GM19455 (cell line): ENCODE data around the gene ARSK.
"Not testable (repeated sequence)": the region's sequence is repeated elsewhere in the genome, so short reads cannot be mapped to it uniquely, and the experiment has no call there.

Experiments used
- ATAC-seq: cut with Tn5 transposase; IDR thresholded peaks from one replicate; pipeline ENCODE4 v1.9.1; 2021; ENCODE audit not compliant: unreplicated experiment

Gene ARSK

DNA sequence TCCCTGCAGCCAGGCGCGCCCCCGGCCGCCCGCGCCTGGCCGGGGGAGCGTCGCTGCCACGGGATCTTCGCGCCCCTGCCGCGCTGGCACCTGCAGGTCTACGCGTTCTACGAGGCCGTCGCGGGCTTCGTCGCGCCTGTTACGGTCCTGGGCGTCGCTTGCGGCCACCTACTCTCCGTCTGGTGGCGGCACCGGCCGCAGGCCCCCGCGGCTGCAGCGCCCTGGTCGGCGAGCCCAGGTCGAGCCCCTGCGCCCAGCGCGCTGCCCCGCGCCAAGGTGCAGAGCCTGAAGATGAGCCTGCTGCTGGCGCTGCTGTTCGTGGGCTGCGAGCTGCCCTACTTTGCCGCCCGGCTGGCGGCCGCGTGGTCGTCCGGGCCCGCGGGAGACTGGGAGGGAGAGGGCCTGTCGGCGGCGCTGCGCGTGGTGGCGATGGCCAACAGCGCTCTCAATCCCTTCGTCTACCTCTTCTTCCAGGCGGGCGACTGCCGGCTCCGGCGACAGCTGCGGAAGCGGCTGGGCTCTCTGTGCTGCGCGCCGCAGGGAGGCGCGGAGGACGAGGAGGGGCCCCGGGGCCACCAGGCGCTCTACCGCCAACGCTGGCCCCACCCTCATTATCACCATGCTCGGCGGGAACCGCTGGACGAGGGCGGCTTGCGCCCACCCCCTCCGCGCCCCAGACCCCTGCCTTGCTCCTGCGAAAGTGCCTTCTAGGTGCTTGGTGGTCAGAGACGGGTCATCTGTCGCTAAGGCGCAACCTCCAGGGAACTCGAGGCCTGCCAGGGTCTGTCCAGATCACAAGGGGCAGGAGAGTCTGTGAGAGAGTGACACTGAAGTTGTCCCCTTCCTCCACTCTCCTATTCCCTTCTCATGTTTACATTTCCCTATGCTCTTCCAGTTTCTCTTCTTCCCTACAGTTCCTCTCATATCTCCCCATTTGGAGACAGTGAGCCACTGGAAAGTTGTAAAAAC, 66.3 kb downstream of the ARSK start:
- ATAC-seq, result peak; percentile 63

- ATAC-seq, result no peak
Observed at GRCh38 chr5:95621839-95622629, 67.1 kb downstream of the ARSK start.

- no peak for ATAC-seq
Observed at GRCh38 chr5:95623706-95624105, 68.8 kb downstream of the ARSK start.

DNA sequence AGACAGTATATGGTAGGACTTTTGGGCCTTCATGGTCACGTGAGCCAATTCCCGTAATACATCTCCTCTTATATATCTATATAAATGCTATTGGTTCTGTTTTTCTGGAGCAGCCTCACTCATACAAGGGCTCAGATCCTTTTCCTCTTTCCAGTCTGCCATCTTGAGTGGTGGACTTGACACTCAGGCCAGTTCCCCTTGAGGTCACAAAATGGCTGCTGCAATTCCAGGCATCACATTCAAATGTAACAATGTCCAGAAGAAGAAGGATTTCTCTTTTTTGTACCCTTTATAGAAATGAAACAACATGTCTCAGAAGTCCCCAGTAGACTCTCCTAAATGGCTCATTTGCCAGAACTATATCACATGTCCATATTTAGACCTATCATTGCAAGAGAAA, 69.5 kb downstream of the ARSK start:
- no peak for ATAC-seq

GRCh38 chr5:95626701-95627100, 71.8 kb downstream of the ARSK start:
- ATAC-seq, result no peak

DNA sequence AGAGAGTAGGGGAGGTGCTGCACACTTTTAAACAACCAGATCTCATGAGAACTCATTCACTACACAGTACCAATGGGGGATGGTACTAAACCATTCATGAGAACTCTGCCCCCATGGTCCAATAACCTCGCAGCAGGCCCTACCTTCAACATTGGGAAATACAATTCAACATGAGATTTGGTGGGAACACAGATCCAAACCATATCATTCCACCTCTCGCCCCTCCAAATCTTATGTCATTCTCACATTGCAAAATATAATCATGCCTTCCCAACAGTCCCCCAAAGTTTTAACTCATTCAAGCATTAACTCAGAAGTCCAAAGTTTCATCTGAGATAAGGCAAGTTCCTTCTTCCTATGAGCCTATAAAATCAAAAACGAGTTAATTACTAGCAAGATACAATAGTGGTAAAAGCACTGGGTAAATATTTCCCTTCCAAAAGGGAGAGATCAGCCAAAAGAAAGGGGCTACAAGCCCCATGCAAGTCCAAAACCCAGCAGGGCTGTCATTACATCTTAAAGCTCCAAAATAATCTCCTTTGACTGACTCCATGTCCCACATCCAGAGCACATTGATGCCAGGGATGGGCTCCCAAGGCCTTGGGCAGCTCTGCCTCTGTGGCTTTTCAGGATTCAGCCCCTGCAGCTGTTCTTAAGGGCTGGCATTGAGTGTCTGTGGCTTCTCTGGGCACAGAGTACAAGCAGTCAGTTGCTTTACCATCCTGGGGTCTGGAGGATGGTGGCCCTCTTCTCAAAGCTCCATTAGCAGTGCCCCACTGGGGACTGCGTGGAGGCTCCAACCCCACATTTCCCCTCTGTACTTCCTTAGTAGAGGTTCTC, 73.3 kb downstream of the ARSK start:
- no peak for ATAC-seq

GRCh38 chr5:95628933-95629332, 74.0 kb downstream of the ARSK start:
- ATAC-seq, result no peak

DNA sequence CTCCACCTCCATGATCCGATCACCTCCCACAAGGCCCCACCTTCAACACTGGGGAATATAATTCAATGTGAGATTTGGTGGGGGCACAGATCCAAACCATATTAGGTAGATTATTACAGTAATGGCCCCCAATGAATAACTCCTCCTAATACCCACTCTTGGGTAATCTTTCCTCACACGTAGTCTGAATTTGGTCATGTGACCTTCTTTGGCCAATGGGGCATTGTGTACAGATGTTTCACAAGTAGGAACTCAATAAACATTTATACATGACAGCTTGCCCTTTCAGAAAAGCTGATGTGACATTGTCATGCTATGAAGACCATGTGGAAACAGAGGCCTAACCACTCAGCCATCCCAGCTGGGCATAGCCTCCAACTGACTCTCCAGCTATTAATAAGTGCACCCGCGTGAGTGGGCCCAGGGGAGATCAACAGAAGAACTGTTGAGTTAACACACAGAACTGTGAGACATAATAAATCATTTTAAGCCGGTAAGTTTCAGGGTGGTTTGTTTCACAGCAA, 75.6 kb downstream of the ARSK start:
- no peak for ATAC-seq

- peak; percentile 7 for ATAC-seq
Observed at GRCh38 chr5:95631255-95631958, 76.5 kb downstream of the ARSK start.

GRCh38 chr5:95631991-95632675, 77.2 kb downstream of the ARSK start:
- ATAC-seq, result peak; percentile 81

- not testable (repeated sequence) for ATAC-seq
Observed at GRCh38 chr5:95632942-95633341, 78.0 kb downstream of the ARSK start.

GRCh38 chr5:95633671-95634070, 78.8 kb downstream of the ARSK start:
- no peak for ATAC-seq

DNA sequence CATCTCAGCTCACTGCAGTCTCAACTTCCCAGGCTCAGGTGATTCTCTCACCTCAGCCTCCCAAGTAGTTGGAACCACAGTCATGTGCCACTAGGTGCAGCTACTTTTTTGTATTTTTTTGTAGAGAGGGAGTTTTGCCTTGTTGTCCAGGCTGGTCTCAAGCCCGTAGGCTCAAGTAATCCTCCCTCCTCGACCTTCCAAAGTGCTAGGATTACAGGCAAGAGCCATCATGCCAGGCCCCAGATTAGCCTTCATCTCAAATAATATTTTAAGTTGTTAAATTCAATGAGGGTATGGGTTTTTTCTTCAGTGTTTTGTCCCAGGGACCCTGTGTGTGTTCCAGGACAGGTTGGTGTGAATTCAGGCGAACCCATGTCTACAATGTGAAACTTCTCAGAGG, 79.2 kb downstream of the ARSK start:
- no peak for ATAC-seq

DNA sequence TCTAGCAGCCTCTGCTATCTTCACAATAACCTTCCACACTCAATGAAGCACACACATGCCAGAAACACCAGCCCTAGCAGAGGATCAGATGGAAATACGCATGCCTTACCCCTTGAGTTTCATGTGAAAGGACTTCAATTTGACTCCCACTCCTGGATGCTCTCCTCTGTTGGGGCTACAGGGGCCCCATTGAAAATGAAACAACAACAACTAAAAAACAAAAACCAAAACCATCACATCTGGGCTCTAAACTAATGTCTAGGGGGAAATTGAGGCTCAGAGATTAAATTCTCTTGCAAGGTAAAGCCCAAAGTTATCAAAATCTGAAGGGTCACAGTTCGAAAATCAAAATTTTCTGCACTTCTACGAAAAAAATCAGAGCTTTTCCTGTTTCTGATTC, 83.7 kb downstream of the ARSK start:
- ATAC-seq, result no peak

GRCh38 chr5:95641741-95642220, 86.9 kb downstream of the ARSK start:
- no peak for ATAC-seq

- ATAC-seq, result no peak
Observed at GRCh38 chr5:95643152-95643551, 88.3 kb downstream of the ARSK start.

DNA sequence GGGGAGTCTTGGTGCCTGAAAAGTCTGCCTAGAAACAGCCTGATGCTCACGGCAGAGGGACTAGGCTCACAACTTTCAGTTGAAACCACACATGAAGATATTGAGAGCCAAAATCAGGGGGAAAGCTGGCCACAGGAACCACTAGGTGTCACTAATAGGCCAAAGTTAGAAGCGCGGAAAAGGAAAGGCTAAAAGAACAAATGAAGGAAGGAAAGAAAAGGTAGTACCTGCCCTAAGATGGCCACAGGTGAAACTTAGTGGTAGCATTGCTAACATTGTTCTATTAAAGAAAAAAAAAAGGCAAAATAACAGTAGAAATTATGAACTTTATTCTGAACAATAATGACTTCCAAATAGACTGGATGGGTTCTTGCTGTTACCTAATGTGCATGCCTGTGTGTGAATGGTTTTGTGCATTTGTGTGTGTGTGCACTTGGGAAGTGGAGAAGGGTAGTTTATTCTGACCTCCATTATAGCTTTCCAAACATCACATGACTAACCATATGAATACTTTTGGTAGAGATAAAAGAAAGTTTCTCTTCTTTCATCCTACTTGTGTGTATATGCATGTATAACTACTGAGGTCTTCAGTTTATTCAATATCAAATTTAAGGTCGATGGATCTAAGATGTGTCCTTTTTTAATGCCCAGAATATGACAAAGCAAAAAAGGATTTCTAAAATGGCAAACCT, 89.6 kb downstream of the ARSK start:
- no peak for ATAC-seq

DNA sequence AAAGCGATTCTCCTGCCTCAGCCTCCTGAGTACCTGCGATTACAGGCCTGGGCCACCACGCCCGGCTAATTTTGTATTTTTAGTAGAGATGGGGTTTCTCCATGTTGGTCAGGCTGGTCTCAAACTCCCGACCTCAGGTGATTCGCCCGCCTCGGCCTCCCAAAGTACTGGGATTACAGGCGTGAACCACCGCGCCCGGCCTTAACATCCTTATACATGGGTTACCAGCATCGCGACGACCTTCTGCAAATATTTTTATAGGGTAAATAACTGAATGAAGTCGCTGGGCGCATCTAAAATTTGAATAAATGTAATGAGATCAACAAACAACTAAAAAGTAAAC, 91.3 kb downstream of the ARSK start:
- not testable (repeated sequence) for ATAC-seq
